MG63 (cell line): Measurements from ENCODE around the gene YARS2. TPM values are rescaled to one million over a fixed set of nuclear protein-coding genes. Genes with fewer than 3 reads are reported as not detected.
"Not testable (repeated sequence)": the region's sequence is repeated elsewhere in the genome, so short reads cannot be mapped to it uniquely, and the experiment has no call there.

ENCODE experiments used
- DNase-seq: peaks from one replicate; pipeline ENCODE4 v3.0.0-alpha.2; 2020
- H3K27me3 ChIP-seq: fragments of 250-450 bp; sonication (Bioruptor Pico); 2 replicates; pipeline ENCODE4 v1.5.1; 2020; ENCODE audit warnings: mild to moderate bottlenecking, moderate library complexity
- H3K36me3 ChIP-seq: fragments of 250-450 bp; sonication (Bioruptor Pico); 2 replicates; pipeline ENCODE4 v1.5.1; 2020; ENCODE audit warnings: mild to moderate bottlenecking, moderate library complexity
- H3K4me3 ChIP-seq: fragments of 250-450 bp; sonication (Bioruptor Pico); 2 replicates; pipeline ENCODE4 v1.5.1; 2020; ENCODE audit warnings: mild to moderate bottlenecking, moderate library complexity
- H3K9me3 ChIP-seq: fragments of 250-450 bp; sonication (Bioruptor Pico); 2 replicates; pipeline ENCODE4 v1.5.1; 2020; ENCODE audit warnings: mild to moderate bottlenecking, moderate library complexity
- total RNA-seq: library from RNA; depleted of rRNA; stranded (reverse); fragments of >200 nt; shearing (Covaris generic); gene quantifications from 2 replicates; pipeline ENCODE4 v1.2.3, GENCODE V29; 2014; ENCODE audit warnings: low replicate concordance; rRNA removed

Gene YARS2
- total RNA-seq, 1 experiment from 2014 or later = 80.0 TPM

DNA sequence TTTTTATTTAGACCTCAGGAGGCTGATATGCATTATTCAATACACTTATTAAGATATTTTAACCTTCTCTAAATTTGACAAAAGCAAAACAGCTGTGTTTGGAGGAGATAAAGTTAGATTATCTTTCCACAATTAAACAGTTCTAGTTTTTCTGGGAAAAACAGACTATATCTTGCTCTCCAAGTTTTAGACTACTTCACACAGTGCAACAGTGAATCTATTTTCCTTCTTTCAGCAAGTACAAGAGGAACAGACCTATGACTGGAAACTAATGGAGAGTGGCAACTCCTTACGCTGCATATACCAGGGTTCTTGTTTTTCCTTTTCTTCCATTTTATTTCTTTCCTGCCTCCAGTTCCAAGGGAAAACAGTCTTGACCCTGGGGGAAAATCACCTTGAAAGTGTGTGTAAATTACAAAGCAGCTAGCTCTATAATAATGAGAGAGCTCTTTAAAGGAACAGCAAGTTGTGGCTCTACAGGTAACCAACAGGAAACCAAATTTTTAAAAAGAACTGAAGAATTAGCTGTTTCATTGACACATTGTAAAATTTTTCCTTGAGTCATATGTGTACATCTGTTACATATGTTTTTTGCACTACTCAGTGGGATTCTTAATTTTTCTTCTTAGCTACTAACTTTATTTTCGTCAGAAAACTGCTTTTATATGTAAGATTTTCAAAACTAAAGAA is 49.2 kb downstream of the YARS2 start:
- no peak overlapping the region for H3K4me3 ChIP-seq
- H3K9me3 ChIP-seq = no peaks in the 10 kb centered on the region
- H3K27me3 ChIP-seq = no peaks in the 10 kb centered on the region
- peaks cover 38% of the 10 kb centered on the region for H3K36me3 ChIP-seq
- DNase-seq = no peak

DNA sequence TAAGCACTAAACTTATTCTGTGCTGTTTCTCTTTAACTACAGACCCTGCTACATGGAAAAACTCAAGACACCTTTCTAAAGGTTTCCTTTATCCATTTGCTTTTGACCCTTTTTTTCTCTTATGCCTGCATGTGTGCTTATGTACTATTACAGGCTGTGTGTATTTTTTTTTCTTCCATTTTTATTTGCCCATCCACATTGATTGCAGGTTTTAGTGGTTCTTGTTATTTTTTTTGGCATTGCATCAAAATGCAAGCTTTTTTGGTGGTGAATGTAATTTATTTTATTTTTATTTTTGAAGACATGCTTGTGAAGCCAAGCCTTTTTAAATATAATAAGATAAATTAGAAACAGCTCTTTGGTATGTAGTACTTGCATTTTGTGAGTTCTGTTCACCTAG is 49.9 kb downstream of the YARS2 start:
- no peak overlapping the region for H3K4me3 ChIP-seq
- no peak for DNase-seq
- no peaks in the 10 kb centered on the region for H3K9me3 ChIP-seq
- peaks cover 31% of the 10 kb centered on the region for H3K36me3 ChIP-seq
- no peaks in the 10 kb centered on the region for H3K27me3 ChIP-seq

DNA sequence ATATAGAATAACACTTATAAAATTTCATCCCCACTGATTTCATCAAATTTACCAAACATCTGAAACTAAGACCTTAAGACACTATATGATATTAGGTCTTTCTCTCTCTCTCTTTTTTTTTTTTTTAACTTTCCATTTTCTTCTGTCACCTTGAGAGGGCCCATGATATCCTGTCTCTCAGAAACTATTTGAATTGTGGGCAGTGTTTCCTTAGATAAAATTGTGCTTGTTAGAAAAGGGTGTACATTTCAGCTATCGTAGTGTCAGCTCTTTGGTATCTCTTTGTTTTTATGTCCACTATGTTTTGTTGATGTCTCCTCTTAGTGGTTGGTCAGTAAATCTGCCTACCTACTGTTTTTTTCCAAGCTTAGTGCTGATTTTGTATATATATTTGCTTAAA is 52.8 kb downstream of the YARS2 start:
- Histone ChIP-seq H3K27me3 (no peaks in the 10 kb centered on the region), H3K9me3 (no peaks in the 10 kb centered on the region), H3K4me3 (no peak overlapping the region), H3K36me3 (peaks cover 15% of the 10 kb centered on the region)
- DNase-seq = no peak

DNA sequence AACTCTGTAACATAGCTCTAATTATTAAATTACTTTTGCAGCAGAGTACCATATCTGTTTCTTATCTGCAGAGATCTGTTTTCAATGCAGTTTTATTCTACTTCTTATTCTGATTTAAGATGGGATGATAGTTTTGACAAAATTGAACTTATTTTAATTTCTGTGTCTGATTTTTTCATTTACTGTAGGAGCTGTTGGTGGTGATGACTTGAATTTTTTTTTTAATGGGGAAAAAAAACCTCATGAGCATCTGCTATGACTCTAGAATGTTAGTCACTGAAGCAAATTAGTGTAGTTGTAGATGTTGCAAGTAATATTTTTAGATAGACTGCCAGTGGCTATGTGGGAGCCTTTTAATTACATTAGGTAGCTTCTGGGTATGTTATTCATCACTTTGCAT is 53.2 kb downstream of the YARS2 start:
- H3K27me3 ChIP-seq = no peaks in the 10 kb centered on the region
- peaks cover 14% of the 10 kb centered on the region for H3K36me3 ChIP-seq
- H3K4me3 ChIP-seq = no peak overlapping the region
- H3K9me3 ChIP-seq = no peaks in the 10 kb centered on the region
- no peak for DNase-seq

DNA sequence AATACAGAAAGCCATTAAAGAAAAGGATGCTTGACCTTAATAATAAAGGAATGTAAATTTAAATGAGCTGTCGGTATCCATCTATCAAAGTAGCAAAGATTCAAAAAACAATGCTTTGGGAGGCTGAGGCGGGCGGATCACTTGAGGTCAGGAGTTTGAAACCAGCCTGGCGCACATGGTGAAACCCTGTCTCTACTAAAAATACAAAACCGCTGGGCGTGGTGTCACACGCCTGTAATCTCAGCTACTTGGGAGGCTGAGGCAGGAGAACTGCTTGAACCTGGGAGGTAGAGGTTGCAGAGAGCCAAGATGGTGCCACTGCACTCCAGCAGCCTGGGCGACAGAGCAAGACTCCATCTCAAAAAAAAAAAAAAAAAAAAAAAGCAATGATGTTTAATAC is 56.3 kb downstream of the YARS2 start:
- H3K27me3 ChIP-seq, DNase-seq, H3K9me3 ChIP-seq, H3K4me3 ChIP-seq: not testable (repeated sequence)
- H3K36me3 ChIP-seq = peaks cover 12% of the 10 kb centered on the region

DNA sequence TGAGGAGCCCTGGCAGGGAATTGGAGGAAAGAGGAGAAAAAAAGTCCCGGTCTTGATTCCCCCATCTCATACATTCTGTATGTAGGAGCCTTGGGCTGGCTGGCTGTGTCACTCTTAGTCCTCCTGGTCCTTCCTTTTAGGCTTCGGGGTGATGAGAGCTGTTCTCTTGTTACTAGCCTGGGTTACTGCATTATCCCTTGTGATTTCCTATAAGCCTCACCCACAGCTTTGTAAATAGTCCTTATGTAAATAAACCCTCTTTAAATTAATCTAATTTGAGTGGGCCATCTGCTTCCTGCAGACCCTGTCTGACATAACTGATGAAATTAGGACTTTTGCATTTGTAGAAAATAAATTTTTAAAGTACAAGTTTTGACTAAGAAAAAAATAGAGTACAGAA is 57.4 kb downstream of the YARS2 start:
- Histone ChIP-seq H3K27me3 (no peaks in the 10 kb centered on the region), H3K36me3 (peaks cover 17% of the 10 kb centered on the region), H3K9me3 (peaks cover 3% of the 10 kb centered on the region), H3K4me3 (no peak overlapping the region)
- DNase-seq = no peak

DNA sequence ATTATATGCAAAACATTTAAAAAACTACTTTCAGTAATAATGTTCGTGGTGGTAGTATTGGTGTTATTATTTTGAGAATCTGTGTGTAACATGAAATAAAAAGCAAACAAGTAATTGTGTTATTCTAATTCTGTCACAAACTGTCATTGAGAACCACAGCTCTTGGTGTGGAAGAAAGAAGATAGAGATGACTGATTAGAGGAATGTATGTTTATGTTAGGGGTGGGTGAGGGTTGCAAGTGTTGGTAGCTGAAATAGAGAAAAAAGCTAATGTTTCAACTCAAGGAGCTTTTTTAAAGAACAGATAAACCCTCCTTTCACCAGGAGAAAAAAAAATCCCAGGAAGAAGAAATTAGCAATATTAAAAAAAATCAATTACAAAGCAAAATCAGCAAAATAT is 58.3 kb downstream of the YARS2 start:
- H3K27me3 ChIP-seq = no peaks in the 10 kb centered on the region
- H3K9me3 ChIP-seq = peaks cover 3% of the 10 kb centered on the region
- no peak overlapping the region for H3K4me3 ChIP-seq
- DNase-seq = no peak
- H3K36me3 ChIP-seq = peaks cover 15% of the 10 kb centered on the region

Other genes starting within 250 kb of the YARS2 start
- 73.7 and 89.9 TPM in 2 replicates for gene DNM1L, start 76.6 kb downstream of the YARS2 start, total RNA-seq
- gene PKP2, start 140.9 kb upstream of the YARS2 start, total RNA-seq = 7.4 and 10.6 TPM in 2 replicates